M059J (cell line): ENCODE measurements around the gene C17orf75. TPM values are rescaled to one million over a fixed set of nuclear protein-coding genes. Genes with fewer than 3 reads are reported as not detected.
"Not testable (repeated sequence)": the region's sequence is repeated elsewhere in the genome, so short reads cannot be mapped to it uniquely, and the experiment has no call there.

Source experiments
- DNase-seq: peaks from one replicate; pipeline ENCODE4 v3.0.0-alpha.2; 2012; ENCODE audit warnings: low read depth
- total RNA-seq: library from RNA; depleted of rRNA; stranded (reverse); fragments of >200 nt; shearing (Covaris generic); gene quantifications from 2 replicates; pipeline ENCODE4 v1.2.3, GENCODE V29; 2014

The C17orf75 gene
- total RNA-seq, 1 experiment from 2014 or later, result 21.6 TPM

GRCh38 chr17:32345951-32346600 is 4.1 kb upstream of the C17orf75 start:
- DNase-seq, result no peak

GRCh38 chr17:32342603-32343325 is 791 bp upstream of the C17orf75 start:
- DNase-seq, result no peak

DNA sequence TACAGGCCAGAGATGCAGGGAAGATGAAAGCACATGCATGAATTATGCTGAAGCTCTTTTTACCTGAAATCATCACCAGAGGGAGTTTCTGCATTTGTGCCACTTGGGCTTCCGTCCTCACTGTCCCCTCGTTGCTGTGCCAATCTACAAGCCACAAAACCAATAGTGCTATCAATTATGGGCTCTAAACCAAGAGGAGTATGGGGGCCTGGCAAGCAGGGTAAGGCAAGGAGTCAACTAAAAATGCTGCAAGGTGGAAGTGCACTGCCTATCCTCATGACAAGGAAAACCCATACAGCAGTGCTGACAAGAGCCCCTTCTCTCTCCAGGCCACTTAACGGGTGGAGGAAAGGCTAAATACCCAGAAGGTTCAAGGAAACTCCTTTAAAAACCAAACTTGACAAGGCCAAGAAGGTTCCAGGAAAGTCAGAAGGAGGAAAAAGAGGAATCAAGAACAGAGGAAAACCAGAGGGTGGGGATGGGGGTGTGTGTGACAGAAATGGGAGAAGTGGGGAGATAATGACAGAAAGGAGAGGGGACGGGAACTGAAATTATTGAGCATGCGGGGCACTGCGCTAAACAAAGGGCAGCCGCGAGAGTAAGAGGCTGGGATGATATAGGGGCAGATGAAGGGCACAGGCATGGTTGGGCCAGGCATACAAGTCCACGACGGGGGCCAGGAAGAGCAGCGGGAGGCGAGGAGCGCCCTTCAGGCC is 674 bp downstream of the C17orf75 start:
- DNase-seq, result no peak

DNA sequence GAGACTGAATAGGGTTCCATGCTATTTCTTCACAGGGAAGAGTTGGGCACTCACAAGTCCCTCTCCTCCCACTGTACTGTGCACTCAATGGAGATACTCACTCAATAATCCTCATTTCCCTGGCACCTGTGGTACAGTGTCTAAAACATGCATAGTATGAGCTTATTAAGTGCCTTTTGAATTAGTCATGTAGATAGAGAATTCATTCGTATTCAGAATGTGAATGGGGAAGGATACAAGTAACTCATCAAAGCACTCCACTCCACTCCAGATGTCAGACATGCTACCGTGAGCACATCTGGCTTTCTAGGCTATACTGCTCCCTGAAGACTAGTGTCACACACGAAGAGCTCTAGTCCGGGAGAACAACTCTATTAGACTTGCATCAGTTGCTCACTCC is 6.3 kb downstream of the C17orf75 start:
- peak; percentile 72 for DNase-seq

DNA sequence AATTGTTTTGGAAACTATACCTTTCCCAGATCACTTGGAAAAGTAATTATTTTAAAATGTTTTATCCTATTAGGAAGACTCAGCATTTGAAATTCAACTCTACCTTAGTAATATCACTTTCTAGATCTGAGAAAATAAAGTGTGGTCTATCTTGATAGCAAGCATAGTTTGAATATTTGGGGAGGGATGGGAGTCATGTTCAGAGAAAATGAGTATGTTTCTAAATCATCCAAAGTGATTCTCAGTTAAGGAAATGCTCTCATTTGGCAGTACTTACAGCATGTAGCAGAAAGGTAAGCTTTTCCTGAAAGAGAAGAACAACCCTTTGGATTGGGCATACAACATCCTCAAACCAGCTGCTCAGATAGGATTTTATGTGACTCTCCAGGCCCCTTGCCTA is 6.9 kb downstream of the C17orf75 start:
- no peak for DNase-seq

DNA sequence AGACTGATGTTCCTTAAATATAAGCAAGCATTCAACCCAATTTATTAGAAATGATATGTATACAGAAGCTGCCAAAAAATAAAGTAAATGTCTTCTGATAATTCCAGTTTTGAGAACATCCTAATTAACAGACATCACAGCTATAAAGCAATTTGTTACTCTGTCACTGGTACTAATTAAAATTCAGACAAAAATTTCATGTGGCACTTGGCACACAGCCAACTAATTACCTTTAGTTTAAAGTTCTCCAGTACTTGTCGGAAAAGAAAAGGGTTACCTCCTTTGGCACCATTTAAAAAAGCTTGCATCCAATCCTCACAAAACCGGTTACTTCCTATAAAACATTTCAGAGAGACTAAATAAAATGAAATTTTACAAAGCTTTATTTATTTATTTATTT is 8.8 kb downstream of the C17orf75 start:
- no peak for DNase-seq

- DNase-seq, result no peak
Observed at GRCh38 chr17:32331243-32332040, 10.5 kb downstream of the C17orf75 start.

DNA sequence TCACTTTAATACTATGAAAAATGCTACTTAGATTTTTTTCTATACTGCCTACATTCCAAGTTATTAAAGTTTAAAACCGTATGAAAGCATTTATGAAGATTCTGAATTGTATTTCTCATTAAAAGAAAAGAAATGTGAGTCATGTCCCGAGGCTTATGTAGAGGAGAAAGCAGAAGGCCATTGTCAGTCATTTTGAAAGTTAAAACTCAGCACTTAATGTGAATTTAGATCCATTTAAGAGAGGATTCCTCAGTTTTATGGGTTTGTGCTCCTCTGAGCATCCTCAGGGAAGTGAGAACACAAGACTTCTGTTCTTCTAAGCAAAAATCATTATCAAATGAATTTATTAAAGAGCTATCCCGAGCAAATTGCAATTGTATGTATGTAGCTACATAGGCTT is 11.8 kb downstream of the C17orf75 start:
- no peak for DNase-seq

DNA sequence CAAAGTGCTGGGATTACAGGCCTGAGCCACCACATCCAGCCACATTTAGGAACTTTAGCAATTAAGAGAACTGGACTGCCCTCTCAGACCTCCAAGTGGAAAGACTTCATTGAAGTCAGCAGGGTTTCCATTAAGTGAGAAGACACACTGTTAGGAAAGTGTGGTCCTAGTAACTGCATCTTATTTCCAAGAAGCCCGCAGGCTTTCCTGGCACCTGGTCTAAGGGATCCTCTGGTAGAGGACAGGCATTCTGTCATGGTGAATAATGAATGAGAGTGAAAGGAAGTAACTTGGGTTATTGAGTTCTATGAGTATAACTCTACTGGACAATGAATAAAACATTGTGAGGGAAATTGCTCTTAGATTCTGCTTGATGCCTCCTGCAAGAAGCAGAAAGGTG is 14.1 kb downstream of the C17orf75 start:
- no peak for DNase-seq

DNA sequence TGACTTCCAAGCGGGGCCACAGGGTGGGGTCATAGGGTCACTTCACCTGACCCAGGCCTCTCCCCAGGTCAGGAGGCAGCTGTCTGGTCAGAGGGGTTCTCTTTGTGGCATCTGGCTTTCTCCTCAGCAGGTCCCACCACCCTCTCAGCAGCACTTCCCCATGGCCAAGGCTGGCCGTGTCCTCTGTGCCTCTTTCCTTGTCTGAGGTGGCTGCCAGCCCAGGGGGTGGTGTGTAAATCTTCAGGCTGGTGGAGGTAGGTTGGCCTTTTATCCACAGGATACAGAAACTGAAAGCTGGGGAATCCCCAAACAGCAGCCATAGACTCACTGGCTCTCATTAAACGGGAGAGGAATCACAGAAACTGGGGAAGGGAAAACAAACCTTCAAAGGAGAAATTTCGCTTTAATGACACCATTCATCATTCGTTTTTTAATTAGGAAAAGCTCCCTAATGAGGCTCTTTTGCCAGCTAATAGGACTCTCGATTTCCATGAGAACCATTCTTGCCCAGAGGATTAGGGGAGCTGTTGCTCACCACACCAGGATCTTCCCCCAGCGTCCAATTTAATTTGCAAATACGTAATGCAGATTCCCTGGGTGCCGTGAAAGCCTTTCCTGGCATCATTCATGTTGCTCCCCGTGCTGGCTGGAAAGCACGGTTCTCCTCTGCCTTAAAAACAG is 18.0 kb downstream of the C17orf75 start:
- DNase-seq, result peak; percentile 70

- DNase-seq, result no peak
Observed at GRCh38 chr17:32323046-32323445, 18.9 kb downstream of the C17orf75 start.

DNA sequence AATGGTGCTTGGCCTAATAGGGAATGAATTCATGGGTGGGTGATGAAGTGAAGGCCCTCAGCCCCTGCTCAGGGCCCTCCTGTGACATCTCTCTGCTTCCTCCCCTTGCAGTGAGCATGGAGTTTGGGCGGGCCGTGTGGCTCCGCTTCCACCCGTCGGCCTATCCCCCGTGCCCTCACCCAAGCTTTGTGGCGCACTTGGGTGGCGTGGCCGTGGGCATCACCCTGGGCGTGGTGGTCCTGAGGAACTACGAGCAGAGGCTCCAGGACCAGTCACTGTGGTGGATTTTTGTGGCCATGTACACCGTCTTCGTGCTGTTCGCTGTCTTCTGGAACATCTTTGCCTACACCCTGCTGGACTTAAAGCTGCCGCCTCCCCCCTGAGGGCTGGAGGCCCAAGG is 21.1 kb downstream of the C17orf75 start:
- no peak for DNase-seq

DNA sequence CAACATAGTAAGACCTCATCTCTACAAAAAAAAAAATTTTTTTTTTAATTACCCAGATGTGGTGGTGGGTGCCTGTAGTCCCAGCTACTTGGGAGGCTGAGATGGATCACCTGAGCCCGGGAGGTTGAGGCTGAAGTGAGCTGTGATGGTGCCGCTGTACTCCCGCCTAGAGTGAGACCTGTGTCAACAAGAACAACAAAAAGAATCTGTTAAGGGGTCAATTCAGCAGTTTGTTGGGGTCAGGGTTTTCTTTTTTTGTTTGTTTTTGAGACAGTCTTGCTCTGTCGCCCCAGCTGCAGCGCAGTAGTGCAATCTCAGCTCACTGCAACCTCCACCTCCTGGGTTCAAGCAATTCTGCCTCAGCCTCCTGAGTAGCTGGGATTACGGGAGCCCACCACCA is 21.9 kb downstream of the C17orf75 start:
- DNase-seq, result not testable (repeated sequence)

DNA sequence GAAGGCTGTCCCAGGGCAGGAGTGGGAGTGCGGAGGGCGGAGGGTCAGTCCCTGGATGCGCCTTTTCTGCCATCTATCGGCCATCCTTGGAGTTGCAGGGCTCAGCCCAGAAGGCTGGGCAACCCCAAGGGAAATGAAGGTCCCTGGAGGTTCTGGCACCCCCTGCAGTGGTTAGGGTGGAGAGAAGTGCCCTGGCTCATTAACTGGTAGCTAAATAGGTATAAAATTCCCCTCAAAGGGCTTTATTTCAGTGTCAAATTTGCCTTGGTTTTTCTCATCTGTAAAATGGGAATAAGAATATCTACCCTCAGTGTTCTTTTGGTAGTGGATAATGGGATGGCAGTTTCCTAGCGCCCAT is 22.4 kb downstream of the C17orf75 start:
- DNase-seq, result peak; percentile 57

DNA sequence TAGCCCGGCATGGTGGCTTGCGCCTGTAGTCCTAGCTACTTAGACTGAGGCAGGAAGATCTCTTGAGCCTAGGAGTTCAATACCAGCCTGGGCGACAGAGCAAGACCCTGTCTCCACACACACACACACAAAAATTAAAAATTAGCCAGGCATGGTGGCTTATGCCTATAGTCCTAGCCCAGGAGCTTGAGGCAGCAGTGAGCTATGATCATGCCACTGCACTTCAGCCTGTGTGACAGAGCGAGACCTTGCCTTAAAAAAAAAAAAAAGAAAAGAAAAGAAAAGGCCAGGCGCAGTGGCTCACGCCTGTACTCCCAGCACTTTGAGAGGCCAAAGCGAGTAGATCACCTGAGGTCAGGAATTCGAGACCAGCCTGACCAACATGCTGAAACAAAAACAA is 23.9 kb downstream of the C17orf75 start:
- no peak for DNase-seq

GRCh38 chr17:32317353-32317752 is 24.6 kb downstream of the C17orf75 start:
- no peak for DNase-seq

GRCh38 chr17:32316653-32317052 is 25.3 kb downstream of the C17orf75 start:
- not testable (repeated sequence) for DNase-seq

GRCh38 chr17:32315171-32315570 is 26.8 kb downstream of the C17orf75 start:
- no peak for DNase-seq

DNA sequence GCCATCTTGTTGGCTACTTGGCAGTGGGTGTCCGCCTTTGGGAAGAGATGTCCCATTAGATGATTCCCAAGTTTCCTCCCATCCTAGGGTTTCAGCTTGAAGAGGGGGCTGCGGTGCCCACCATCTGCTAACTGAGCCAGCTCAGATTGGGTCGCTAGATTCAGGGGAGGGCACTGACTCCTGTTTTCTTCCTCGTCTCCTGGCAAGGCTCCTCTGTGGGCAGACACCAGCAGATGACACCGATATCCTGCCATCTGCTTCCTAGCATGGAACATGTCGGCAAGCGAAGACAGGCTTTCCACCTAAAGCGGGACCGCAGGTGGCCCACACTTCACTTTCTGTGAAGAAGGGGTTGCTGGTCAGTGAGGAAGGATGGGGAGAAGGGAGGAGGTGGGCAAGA is 27.3 kb downstream of the C17orf75 start:
- DNase-seq, result no peak

DNA sequence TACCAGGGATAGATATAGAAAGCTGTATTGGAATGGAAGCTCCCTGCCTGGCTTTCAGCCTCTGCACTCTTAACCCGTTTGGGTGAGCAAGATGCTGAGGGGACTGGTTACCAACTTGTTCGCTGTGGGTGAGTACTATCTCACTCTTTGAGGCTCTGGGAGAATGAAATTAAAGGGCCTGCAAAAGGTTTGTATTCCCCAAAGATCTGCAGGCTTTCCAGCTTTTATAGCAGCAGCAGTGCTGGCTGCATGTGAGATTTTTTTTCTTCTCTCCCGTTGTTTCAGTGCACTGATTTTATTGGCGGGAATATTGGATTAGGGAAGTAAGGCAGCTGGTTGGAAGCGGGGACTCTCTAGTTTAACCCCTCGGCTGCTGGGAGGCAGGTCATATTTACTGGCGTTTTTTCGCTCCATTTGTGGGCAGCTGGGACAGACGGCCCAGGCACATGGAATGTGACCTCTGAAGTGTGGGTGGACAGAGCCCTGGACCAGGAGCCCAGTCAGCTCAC is 30.9 kb downstream of the C17orf75 start:
- no peak for DNase-seq

DNA sequence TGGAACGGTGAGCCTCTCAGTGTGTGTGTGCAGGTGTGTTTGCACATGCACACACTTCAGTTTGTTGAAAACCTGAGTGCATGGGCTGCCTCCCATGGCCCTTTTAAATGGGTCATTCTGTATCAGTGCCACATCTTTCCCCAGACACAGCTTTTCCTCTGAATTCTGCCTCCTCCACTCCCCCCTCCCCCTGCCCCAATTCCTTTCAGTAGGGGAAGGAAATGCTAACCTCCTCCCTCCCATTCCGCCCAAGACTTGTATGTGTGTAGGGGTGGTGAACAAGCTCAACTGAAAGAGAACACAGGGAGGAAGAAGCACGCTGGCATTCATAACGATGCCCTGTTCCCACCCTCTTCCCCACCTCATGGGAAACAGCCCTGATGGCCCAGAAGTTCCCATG is 34.3 kb downstream of the C17orf75 start:
- DNase-seq, result no peak
